HepG2 (cell line): ENCODE results near the gene SCARB2. TPM values are rescaled to one million over a fixed set of nuclear protein-coding genes. Genes with fewer than 3 reads are reported as not detected.
A peak's percentile ranks its signal among the peaks of the same experiment; 100 is the strongest.

ENCODE experiments used
- ARNTL ChIP-seq: sonication (generic); formaldehyde crosslinking; IDR thresholded peaks from 2 replicates; pipeline ENCODE4 v1.4.0; 2020; ENCODE audit warnings: mild to moderate bottlenecking, missing genetic modification reagents
- HNRNPH1 ChIP-seq: fragments of 200-400 bp; formaldehyde crosslinking; optimal IDR thresholded peaks from 2 replicates; pipeline ENCODE3; 2017; ENCODE audit warnings: mild to moderate bottlenecking, low read depth, low read length
- NCOA1 ChIP-seq: sonication (generic); formaldehyde crosslinking; IDR thresholded peaks from 2 replicates; pipeline ENCODE4 v1.9.0; 2021; ENCODE audit warnings: missing genetic modification reagents
- PPARG ChIP-seq: conservative IDR thresholded peaks from 2 replicates; pipeline ENCODE4 v1.6.1; 2016; ENCODE audit warnings: missing biosample characterization, missing genetic modification reagents
- RERE ChIP-seq: IDR thresholded peaks from 2 replicates; pipeline ENCODE4 v1.6.1; 2016; ENCODE audit warnings: low read depth, missing genetic modification reagents, missing compliant biosample characterization
- RORA ChIP-seq: sonication (generic); formaldehyde crosslinking; IDR thresholded peaks from 2 replicates; pipeline ENCODE4 v1.5.0; 2020; ENCODE audit warnings: mild to moderate bottlenecking, missing genetic modification reagents, moderate library complexity
- THAP7 ChIP-seq: sonication (generic); formaldehyde crosslinking; IDR thresholded peaks from 2 replicates; pipeline ENCODE4 v1.8.1; 2023; ENCODE audit warnings: mild to moderate bottlenecking, missing genetic modification reagents
- YEATS4 ChIP-seq: sonication (generic); formaldehyde crosslinking; IDR thresholded peaks from 2 replicates; pipeline ENCODE4 v1.4.0; 2020; ENCODE audit warnings: missing genetic modification reagents, borderline replicate concordance
- ZBTB26 ChIP-seq: IDR thresholded peaks from 2 replicates; pipeline ENCODE4 v1.6.1; 2016; ENCODE audit warnings: missing compliant biosample characterization, missing genetic modification reagents, borderline replicate concordance
- ZFX ChIP-seq: sonication (generic); formaldehyde crosslinking; IDR thresholded peaks from 2 replicates; pipeline ENCODE4 v1.4.0; 2020; ENCODE audit warnings: mild to moderate bottlenecking, low read depth, missing genetic modification reagents, moderate library complexity
- ZNF329 ChIP-seq: sonication (generic); formaldehyde crosslinking; IDR thresholded peaks from 2 replicates; pipeline ENCODE4 v1.9.0; 2021; ENCODE audit warnings: low read depth, mild to moderate bottlenecking, missing genetic modification reagents
- ZNF33B ChIP-seq: sonication (generic); formaldehyde crosslinking; IDR thresholded peaks from 2 replicates; pipeline ENCODE4 v1.5.1; 2020; ENCODE audit warnings: mild to moderate bottlenecking, missing genetic modification reagents
- ZNF350 ChIP-seq: sonication (generic); formaldehyde crosslinking; IDR thresholded peaks from 2 replicates; pipeline ENCODE4 v1.4.0; 2020; ENCODE audit warnings: mild to moderate bottlenecking, low read depth, missing genetic modification reagents, borderline replicate concordance
- ZNF660 ChIP-seq: sonication (generic); formaldehyde crosslinking; IDR thresholded peaks from 2 replicates; pipeline ENCODE4 v1.5.1; 2020; ENCODE audit warnings: mild to moderate bottlenecking, low read depth, missing genetic modification reagents, borderline replicate concordance
- ZXDC ChIP-seq: sonication (generic); formaldehyde crosslinking; IDR thresholded peaks from 2 replicates; pipeline ENCODE4 v1.5.0; 2020; ENCODE audit warnings: mild to moderate bottlenecking, missing genetic modification reagents
- polyA plus RNA-seq, 8 experiments: library from polyadenylated mRNA; depleted of rRNA in 3 of 8; stranded (reverse) in 7 of 8; unstranded in 1 of 8; fragments of >200 nt; fragmentation: Illumina TruSeq in 4 of 8; extraction: Trizol in 4 of 8; gene quantifications; 2 replicates each; pipeline versions ENCODE4 v1.2.1 to v1.2.3, GENCODE V29; 2011 to 2016; ENCODE audit warnings: low read depth in 4 of 8, missing spikeins in 1 of 8, mixed read lengths in 1 of 8; ENCODE audit not compliant: insufficient read depth in 1 of 8
- total RNA-seq, 5 experiments: library from RNA; depleted of rRNA; stranded (reverse); fragments of >200 nt; fragmentation: Illumina TruSeq; extraction: Trizol; gene quantifications; 2 replicates each; pipeline ENCODE4 v1.2.3, GENCODE V29; 2016; ENCODE audit warnings: low read depth in 1 of 5

The SCARB2 gene
- total and polyA plus RNA-seq, 2 of the 13 experiments (the other 11 are each of a cell fraction or from before 2014, with no cell fraction given): 40.6 to 43.4 TPM

DNA sequence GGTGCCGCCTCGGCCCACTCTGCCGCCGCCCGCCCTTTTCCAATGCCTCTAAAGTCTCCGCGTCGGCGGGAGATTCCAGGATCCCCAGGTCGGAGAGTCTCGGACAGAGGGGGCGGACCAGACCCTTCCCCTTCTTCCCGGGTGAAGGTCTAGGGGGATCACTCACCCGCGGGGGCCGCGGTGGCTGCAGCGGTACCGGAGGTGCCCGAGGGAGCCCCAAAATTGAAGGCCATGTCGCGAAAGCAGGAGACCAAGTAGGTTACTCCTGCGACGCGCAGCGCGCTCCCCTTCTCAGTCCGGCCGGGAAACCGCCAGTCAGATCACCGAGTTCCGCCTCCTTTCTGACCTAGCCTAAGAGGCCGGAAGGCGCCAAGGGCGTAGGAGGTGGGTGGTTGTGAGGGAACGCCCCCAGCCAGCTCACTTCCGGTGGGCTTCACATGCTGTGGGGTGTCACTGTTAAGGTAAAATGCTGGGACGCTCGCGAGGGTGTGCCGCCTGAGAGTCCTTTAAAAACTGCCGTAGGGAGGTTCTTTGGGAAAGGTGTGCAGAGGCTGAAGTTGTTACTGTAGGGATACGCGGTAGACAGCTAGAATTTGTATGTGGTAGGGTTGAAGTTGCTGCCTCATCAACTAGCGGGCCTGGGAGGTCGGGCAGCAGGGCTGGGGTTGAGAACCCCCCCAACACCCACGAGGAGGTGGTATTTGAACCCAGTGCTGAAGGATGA lies 65.3 kb downstream of the SCARB2 start, which contains the start of gene NUP54 (continued):
- no peak for TF ChIP-seq ZXDC (CRISPR knock-in tag)
- no peak for TF ChIP-seq RERE
- no peak for TF ChIP-seq ZNF660
- TF ChIP-seq ZFX (CRISPR knock-in tag): peak; percentile 98
- TF ChIP-seq ZBTB26 (CRISPR knock-in tag): peak; percentile 77
- no peak for TF ChIP-seq RORA (CRISPR knock-in tag)
- peak; percentile 83; the same call in 1 of the 2 replicates for TF ChIP-seq NCOA1 (CRISPR knock-in tag)
- no peak for TF ChIP-seq ZNF329 (CRISPR knock-in tag)
- no peak for TF ChIP-seq ZNF33B (CRISPR knock-in tag)
- TF ChIP-seq YEATS4: peak; percentile 89; the same call in 1 of the 2 replicates
- TF ChIP-seq PPARG (CRISPR knock-in tag): 0 out of 2 replicates have a peak, but pooled peaks have one; percentile 41
- 0 out of 2 replicates have a peak, but pooled peaks have one; percentile 63 for TF ChIP-seq THAP7
- peak; percentile 83; the same call in 1 of the 2 replicates for TF ChIP-seq ARNTL (CRISPR knock-in tag)
- TF ChIP-seq ZNF350 (CRISPR knock-in tag): peak; percentile 98
- TF ChIP-seq HNRNPH1: no peak
